NB4 (cell line): ENCODE results near the gene PDE11A.

ENCODE experiments used
- DNase-seq: peaks from one replicate; pipeline ENCODE4 v3.0.0; 2010; ENCODE audit warnings: low read depth
- H3K4me3 ChIP-seq: one replicate; pipeline ENCODE4 v1.5.1; 2011; ENCODE audit warnings: mild to moderate bottlenecking, low read depth, low read length, moderate library complexity
- MYC ChIP-seq: IDR thresholded peaks from 2 replicates; pipeline ENCODE4 v1.6.1; 2011; ENCODE audit warnings: low read depth, low read length
- POLR2A ChIP-seq: IDR thresholded peaks from 2 replicates; pipeline ENCODE4 v1.6.1; 2011; ENCODE audit warnings: mild to moderate bottlenecking; ENCODE audit not compliant: insufficient read length; ENCODE audit errors: extremely low read depth
- TF ChIP-seq, protein P1 (sequence below): IDR thresholded peaks from one replicate; pipeline ENCODE4 v1.5.1; 2012; ENCODE audit warnings: low read depth, low read length
- TF ChIP-seq, protein P2 (sequence below): IDR thresholded peaks from 2 replicates; pipeline ENCODE4 v1.6.1; 2011; ENCODE audit warnings: low read depth, low read length

PDE11A gene

DNA sequence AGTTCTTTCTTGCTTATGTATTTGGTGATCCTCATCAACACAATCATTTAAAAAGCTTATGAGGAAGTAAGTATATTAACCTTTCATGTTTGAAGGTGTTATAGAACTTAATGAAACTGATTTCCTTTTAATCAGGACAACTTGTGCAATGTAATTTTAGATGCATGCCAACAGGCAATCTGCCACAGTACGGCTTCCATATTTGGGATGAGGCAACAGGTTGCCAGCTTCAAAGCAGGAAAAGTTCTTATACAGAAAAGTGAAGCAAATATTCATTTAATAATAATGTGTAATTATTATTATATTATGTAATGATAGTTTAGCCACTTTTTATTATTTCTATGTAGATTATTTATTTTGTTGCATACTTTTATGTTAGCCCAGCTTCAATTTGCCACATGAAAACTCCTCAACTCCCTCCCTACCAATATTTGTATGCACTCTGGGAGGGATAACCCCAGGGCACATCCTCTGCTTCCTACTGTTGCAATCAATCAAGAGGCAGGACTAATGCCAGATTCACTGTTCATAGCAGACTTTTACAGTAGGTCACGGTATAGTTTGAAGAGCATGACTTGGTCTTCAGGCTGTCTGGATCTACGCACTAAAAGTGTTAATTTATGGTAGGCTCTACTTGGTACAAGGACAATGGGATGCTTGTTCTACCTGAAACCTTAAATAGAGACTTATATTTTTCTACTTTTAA lies 402.8 kb downstream of the PDE11A start:
- H3K4me3 ChIP-seq: no peak overlapping the region
- TF ChIP-seq, protein P1, sequence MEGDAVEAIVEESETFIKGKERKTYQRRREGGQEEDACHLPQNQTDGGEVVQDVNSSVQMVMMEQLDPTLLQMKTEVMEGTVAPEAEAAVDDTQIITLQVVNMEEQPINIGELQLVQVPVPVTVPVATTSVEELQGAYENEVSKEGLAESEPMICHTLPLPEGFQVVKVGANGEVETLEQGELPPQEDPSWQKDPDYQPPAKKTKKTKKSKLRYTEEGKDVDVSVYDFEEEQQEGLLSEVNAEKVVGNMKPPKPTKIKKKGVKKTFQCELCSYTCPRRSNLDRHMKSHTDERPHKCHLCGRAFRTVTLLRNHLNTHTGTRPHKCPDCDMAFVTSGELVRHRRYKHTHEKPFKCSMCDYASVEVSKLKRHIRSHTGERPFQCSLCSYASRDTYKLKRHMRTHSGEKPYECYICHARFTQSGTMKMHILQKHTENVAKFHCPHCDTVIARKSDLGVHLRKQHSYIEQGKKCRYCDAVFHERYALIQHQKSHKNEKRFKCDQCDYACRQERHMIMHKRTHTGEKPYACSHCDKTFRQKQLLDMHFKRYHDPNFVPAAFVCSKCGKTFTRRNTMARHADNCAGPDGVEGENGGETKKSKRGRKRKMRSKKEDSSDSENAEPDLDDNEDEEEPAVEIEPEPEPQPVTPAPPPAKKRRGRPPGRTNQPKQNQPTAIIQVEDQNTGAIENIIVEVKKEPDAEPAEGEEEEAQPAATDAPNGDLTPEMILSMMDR: no peak
- TF ChIP-seq, protein P2, sequence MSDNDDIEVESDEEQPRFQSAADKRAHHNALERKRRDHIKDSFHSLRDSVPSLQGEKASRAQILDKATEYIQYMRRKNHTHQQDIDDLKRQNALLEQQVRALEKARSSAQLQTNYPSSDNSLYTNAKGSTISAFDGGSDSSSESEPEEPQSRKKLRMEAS: no peak
- TF ChIP-seq POLR2A (no peak), MYC (no peak)
- no peak for DNase-seq

DNA sequence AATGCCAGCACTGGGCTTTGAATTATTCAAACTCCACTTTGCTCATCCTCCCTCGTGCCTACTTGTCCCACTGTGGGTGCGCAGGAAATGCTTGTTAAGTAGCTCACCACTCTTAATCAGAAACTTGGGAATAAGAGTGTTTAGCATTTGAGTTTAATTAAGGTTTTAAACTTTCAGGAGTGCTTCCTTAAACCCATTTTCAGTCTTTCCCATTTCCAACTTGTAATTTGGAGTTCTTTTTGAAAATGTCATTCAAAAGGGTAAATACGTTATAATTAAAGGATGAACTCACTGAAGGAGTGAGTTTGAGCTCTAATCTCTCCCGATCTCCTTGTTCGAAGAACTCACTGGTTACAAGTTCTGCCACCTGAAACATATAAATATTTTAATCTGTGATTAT lies 403.4 kb downstream of the PDE11A start:
- TF ChIP-seq, protein P2: no peak
- TF ChIP-seq POLR2A (no peak), MYC (no peak)
- TF ChIP-seq, protein P1: no peak
- DNase-seq: no peak
- H3K4me3 ChIP-seq: no peak overlapping the region

DNA sequence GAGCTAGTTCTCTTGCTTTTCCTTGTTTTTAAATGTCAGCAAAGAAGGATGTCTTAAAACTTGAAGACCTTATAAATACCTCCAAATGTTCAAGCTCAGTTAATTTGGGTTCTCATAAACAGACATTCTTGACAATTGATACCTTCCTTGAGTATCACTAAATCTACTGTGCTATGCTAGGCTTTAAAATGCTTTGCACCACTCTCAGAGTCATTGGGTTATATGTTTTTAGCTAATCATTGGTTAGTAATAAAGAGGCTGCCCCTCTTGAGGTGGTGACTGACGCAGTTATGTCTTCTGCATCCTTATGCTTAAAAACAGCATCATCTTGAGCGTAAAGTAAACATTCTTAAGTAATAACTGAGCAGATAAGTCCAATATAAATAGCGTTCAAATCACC lies 404.0 kb downstream of the PDE11A start:
- DNase-seq: no peak
- H3K4me3 ChIP-seq: no peak overlapping the region
- TF ChIP-seq, protein P2: no peak
- TF ChIP-seq POLR2A: no peak
- TF ChIP-seq, protein P1: no peak
- TF ChIP-seq MYC: no peak

DNA sequence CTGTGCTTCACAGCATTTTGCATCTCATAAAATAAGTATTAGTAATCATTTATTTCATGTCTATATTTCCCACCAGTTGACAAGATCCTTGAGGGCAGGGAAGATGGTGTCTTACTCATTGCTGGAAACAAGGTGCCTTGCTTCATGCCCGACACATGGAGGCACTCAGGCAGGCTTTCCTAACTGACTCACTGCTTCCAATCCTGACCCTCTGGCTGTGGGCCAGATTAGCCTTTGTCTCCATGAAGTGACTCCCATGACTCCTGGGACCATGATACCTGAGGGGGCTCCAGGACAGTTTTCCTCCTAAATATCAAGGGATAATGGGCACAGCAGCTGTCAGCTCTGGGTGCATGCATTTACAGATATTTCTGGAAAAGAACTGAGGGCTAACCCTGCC lies 405.0 kb downstream of the PDE11A start:
- no peak for DNase-seq
- H3K4me3 ChIP-seq: no peak overlapping the region

DNA sequence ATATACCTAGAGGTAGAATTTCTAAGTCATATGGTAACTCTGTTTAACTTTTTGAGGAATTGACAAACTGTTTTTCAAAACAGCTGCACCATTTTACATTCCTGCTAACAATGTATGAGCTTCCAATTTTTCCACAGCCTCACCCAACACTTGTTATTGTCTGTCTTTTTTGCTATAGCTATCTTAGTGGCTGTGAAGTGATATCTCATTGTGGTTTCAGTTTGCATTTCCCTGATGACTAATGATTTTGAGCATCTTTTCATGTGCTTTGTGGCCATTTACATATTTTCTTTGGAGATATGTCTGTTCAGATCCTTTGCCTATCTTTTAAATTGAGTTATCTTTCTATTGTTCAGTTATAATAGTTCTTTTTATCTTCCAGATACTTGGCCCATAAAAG lies 406.2 kb downstream of the PDE11A start:
- no peak overlapping the region for H3K4me3 ChIP-seq
- TF ChIP-seq POLR2A (no peak), MYC (no peak)
- TF ChIP-seq, protein P2: no peak
- TF ChIP-seq, protein P1: no peak
- DNase-seq: peak; percentile 54

More for the DNA sequence above, 405.0 kb downstream of the PDE11A start:
- TF ChIP-seq POLR2A: no peak
- TF ChIP-seq MYC: no peak
- TF ChIP-seq, protein P1: no peak
- TF ChIP-seq, protein P2: no peak
